G401.6 (cell line): ENCODE data around the gene TMA7.

ENCODE experiments used
- FAIRE-seq: peaks from 2 replicates; lab custom pipeline; 2012; peaks lifted over from hg19 to GRCh38; lab: Jason Lieb, UNC

TMA7 gene

DNA sequence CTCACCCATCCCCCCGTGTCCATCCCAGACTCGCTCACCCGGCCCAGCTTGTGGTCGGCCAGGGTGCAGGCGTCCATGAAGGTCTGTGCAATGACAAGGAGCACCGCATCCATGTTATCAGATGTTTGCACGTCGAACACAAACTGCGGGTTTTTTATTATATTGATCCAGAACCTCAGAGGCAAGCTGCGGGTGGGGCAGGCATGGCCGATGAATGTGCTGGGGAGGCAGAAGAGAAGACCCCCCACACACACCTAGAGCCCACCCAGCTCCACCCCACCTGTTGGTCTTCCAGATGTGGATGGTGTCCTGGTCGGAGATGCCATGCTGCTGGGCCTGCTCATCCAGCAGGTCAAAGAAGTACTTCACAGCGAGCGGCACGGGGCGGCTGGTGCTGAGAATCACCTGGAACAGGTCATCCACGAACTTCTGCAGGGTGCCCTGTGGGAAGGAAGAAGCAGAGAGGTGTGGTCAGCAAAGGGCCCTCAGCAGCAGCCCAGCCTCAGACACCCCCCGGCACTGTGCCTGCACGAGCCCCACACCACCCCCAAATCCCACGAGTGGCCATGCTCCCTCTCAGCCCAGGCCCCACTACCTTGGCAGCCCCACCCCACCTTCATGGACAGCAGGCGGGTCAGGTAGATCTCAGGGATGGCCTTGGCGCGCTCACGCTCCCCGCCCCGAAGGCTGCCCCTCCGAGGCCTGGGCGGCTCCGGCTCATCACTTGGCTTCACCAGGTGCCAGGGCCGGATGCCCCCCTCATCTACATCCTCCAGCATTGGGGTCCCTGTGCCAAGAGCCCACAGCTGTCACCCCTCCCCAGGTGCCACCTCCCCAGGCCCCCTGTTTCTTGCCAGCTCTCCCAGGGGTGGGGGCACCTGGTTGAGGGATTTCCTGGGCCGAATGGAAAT, 30.5 kb upstream of the TMA7 start:
- no peak for FAIRE-seq

DNA sequence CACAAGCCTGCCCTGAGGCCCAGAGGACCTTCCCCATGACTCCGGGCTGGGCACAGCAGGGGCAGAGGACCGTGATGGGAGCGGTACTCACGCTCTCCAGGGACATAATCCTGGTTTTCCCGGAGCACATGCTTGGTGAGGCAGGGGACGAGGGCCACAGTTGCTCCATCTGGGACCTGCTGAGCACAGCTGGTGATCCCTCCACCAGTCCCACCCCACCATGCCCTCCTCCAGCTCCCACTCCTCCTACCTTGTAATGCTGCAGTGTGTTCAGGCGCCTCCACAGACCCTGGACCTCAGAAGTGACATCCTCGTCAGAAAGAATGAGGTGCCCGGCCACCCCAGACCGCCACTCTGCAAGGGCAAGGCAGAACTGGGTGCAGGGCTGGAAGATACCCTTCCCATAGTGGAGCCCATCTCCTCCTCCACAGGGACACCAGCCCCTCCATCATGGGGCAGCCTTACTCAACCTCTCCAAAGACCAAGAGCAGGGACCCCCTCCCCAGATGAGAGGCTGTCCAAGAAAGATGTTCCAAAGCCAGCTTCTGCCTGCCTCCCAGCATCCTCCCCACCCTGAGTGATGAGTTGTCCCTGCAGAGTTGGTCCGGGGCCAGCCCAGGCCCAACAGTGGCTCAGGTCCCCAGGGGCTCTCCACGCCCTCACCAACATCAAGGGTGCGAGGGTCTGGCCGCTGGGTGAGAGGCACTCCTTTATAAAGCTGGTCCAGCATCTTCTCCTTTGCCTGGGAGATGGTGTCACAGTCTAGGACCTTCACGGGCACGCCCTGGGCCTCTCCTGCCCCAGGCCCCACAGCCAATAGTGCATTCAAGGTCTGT, 29.6 kb upstream of the TMA7 start:
- FAIRE-seq = no peak

- FAIRE-seq = no peak
Measured at GRCh38 chr3:48411041-48411588, 28.9 kb upstream of the TMA7 start.

GRCh38 chr3:48411606-48412374, 28.3 kb upstream of the TMA7 start:
- no peak for FAIRE-seq

- FAIRE-seq = no peak
Measured at GRCh38 chr3:48412375-48413001, 27.6 kb upstream of the TMA7 start.

GRCh38 chr3:48413086-48413485, 27.0 kb upstream of the TMA7 start:
- FAIRE-seq = no peak

DNA sequence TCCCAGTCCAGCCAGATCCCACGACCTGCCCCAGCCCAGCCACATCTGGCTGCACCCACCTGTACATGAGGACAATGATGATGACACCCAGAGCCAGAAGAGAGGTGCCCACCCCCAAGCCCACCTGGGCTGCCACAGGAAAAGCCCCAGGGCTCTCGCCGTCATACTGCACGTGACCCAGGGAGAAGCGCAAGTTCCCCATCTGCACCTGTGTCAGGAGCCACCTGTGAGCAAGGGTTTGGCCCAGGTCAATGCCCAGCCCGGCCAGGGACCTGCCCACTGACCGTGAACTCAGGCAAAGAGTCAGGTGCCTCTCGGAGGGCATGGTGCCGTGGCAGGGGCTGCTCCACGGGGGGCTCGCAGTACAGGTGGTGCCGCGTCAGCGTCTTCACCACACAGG, 26.4 kb upstream of the TMA7 start:
- no peak for FAIRE-seq

- FAIRE-seq = no peak
Measured at GRCh38 chr3:48414376-48415250, 25.4 kb upstream of the TMA7 start.

DNA sequence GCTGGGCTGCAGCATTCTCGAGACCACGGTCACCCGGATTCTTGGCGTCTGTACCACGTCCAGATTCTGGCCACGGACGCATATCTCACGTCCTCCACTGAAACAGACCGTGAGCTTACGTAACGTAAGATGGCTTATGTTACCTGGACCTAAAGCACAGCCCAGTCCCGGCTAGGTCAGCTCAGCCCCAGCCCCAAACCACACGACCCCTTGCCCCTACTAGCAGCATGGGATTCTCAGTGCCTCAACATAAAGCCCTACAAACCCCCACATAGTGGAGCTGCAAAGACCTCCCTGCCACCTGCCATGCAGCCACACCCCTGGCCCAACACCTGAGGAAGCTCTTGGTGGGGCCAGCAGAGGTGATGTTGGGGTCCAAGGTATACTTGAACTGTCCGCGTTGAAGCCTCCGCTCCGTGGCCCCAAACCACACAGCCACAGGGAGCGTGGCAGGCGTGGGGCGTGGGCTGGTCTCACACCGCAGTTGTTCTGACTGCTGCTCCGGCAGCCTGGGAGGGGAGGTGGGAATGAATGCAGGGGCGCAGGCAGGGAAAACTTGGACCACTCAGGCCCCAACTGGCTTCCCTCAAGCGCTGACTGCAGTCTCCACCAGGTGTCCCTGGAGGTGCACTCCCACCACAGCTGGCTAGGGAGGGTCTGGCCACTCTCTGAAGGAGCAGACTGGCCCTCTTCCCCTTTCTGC, 24.7 kb upstream of the TMA7 start:
- FAIRE-seq = no peak

GRCh38 chr3:48416091-48416505, 24.0 kb upstream of the TMA7 start:
- FAIRE-seq = no peak

DNA sequence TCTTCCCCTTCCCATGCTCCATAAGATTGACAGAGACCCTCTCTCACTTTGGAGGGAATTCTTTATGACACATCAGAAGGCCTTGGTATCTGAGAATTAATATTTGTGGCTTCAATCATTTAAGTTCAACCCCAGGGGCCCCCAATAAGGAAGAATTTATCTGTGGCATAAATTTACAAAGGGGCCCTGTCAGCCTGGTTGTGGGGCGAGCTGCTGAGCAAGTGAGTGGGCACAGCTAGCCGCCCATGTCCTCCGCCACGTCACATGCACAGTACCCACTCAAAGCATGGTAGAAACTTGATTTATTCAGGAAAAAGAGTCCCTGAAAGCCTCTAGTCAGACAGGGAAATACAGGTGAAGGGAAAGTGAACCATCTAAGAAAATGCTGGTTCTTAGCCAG, 23.5 kb upstream of the TMA7 start:
- FAIRE-seq = no peak

DNA sequence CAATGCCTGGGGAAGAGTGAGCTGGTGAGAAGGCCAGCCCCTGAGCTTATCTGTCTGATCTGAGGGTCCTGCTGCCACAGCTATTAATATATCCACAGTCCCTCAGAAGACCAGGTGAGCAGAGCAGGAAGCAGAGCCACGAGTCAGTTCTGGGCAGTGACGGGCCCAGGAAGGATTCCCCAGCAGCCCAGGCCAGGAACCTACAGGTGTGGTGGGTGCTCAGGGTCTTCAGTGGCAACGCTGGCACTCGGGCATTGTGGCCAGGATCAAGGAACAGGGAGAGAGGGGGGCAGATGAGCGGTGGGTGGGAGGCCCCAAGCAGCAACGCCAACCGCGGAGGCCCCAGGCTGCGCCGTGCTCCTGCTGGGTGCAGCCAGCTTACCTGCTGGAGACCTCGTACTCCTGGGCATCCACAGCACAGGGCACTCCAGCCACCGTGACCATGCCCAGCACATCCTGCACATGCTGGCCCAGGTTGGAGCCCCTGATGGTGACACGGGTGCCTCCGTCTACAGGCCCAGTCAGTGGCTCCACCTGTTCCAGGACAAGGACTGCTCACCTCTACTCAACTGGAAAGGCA, 22.4 kb upstream of the TMA7 start:
- no peak for FAIRE-seq

DNA sequence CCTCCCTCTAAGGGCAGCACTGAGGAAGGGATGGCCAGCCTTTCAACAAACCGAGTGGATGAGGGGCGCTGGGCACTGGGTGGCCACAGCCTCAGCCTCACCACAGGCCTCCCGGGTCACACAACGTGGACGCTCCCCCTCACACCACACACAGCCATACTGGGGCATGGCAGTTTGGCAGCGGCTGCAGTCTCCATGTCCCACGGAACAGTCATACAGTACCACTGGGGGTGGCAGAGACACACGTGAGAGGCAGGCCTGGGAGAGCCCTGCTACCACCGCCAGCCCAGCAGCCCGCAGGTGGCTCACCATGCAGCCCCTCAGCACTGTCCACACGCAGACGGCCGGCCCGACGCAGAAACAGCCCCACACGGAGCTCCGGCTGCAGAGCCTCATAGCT, 21.9 kb upstream of the TMA7 start:
- no peak for FAIRE-seq

GRCh38 chr3:48418651-48419050, 21.4 kb upstream of the TMA7 start:
- no peak for FAIRE-seq

DNA sequence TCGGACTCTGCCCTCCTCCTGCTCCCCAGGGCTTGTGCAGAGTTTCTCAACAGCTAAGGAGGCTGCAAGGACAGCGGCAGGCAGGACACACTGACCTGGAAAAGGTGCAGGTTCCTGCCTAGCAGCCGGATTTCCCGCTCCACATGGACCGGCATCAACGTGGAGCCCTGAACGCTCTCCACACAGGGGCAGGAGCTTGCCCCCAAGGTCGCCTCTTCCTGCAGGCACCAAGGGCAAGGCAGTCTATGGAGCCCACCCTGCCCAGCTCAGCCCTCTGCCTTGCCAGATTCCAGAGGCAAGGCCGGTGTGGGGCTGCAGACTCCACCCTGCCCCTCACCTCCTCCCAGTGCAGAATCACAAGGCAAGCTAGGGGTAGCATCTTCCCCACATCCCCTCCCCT, 20.9 kb upstream of the TMA7 start:
- FAIRE-seq = no peak

DNA sequence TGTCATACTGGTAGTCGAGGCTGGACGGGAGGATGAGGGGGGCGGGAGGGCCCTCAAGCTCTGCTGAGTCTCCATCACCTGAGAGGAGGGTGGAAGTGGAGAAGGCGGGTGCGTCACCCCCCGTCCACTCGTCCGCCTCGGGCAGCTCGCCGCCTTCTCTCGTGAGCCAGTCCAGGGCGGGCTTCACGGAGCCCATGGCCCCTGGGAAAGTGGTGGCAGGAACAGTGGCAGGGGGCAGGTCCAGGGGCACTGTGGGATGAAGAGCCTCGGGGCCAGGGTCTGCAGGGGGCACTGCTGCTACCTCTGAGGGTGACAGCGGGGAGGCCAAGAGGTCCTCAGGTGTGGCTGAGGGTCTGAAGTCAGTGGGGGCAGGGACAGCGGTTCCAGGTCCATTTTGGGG, 20.5 kb upstream of the TMA7 start:
- no peak for FAIRE-seq

DNA sequence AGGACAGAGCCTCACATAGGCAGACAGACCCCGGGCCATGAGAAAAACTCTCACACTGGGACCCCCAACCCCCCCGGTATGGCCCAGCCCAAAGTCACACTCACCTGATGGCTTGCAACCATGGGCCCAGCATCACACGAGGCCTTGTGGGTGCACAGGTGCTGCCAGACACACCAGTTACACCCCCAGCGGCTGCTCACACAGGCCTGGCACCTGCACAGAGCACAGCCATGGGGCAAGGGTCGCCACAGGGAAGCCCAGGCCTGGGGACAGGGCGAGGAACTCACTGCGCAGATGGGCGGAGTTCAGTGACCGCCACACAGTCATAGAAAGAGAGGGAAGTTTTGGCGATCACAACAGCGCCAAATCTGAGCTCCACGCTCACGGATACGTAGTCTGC, 19.5 kb upstream of the TMA7 start:
- FAIRE-seq = no peak

GRCh38 chr3:48422272-48422671, 17.8 kb upstream of the TMA7 start:
- no peak for FAIRE-seq

DNA sequence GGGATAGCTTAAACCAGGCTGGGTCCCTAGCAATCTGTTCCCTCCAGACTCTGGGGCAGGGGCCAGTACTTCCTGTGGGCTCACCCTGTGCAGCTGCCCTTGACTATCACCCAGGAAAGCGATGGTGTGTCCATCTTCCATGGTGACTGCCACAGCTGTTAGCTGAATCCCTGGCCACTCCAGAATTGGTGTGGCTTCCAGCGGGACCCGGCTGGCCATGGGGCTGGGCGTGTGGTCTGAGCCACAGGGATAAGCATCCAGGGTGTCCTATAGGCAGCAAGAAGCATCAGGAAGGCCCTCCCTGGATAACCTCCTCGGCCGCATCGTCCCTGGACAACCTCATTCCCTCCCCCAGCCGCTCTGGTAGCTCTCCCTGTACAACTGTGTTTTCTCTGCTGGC, 17.4 kb upstream of the TMA7 start:
- no peak for FAIRE-seq
